ENCODE results near the gene ATRIP.

DNA sequence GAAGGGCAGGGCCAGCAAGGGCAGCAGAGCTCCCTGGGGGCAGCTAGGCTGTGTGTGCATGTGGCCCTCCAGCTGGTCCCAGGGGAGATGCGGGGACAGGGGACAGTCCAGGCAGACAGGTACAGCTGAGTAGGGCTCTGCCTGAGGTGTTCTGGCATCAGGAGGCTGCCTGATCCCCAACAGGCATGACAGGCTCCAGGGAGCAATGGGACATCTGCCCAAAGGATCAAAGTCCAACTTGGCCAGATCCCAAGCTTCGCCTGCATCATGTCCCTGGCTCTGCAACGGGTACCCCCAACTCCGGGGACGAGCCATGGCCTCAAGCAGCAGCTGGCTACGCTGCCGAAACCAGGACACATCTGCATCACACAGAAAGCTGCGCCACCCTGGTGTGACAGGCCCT, 21.8 kb downstream of the ATRIP start:
- no peak for TF ChIP-seq GATA2 (IDR thresholded peaks at IDR 0.05; ENCODE audit: low read depth, low read length)
- TF ChIP-seq GATA3 (IDR thresholded peaks at IDR 0.05; ENCODE audit: low read depth, low read length) = no peak
